Omental fat pad (tissue), 4 donors: Measurements from ENCODE around the gene DDX10. TPM values are rescaled to one million over a fixed set of nuclear protein-coding genes. Genes with fewer than 3 reads are reported as not detected.

Experiments used
- ATAC-seq: fragments of 150-250 bp; one replicate; pipeline ENCODE4 v1.9.1; 2016; ENCODE audit warnings: mild to moderate bottlenecking, moderate library complexity; ENCODE audit not compliant: low FRiP score
- DNase-seq: peaks from one replicate; pipeline ENCODE4 v3.0.0-alpha.2; 2019; ENCODE audit warnings: low spot score
- CTCF ChIP-seq, 3 donors: fragments of 450-650 bp; IDR thresholded peaks; one replicate each; pipeline ENCODE4 v1.5.1; 2016 to 2017; ENCODE audit warnings: antibody characterized with exemption in 3 of 3, mild to moderate bottlenecking in 3 of 3, moderate library complexity in 2 of 3
- total RNA-seq, 4 donors: library from RNA; depleted of rRNA; stranded (reverse); fragments of >200 nt; gene quantifications; one replicate each; pipeline ENCODE4 v1.1.0, GENCODE V29; 2016

DDX10 gene
- total RNA-seq, 4 donors from 2014 or later, result 20.2 to 60.6 (median 26.5) TPM

- TF ChIP-seq CTCF (IDR thresholded peaks at IDR 0.05), result no peak
- ATAC-seq (no peak), DNase-seq (no peak)
Observed at GRCh38 chr11:108852701-108853100, 187.8 kb downstream of the DDX10 start.

- TF ChIP-seq CTCF (IDR thresholded peaks at IDR 0.05), result no peak
- ATAC-seq, result no peak
- no peak for DNase-seq
Observed at GRCh38 chr11:108853151-108853550, 188.3 kb downstream of the DDX10 start.

GRCh38 chr11:108853864-108854263, 189.0 kb downstream of the DDX10 start:
- DNase-seq (no peak), ATAC-seq (no peak)
- TF ChIP-seq CTCF (IDR thresholded peaks at IDR 0.05), result no peak

DNA sequence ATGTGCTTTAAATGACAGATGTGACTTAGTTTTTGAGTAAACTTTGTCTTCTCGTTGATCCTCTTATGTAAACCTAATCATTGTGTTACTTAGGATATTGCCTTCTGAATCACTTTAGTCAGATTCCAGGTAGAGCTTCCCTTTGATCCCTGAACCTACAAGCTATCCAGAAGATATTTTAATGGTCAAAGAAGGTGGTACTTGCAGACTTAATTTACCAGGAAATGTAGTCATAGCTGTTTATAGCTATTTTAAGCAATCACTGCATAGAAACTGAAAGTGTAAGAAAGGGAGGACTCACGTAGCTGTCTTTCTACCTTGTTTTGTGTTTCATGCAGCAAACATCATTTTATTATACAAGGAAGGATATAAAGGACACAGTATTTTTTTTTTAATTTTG, 189.5 kb downstream of the DDX10 start:
- ATAC-seq, result no peak
- no peak for TF ChIP-seq CTCF (IDR thresholded peaks at IDR 0.05)
- DNase-seq, result no peak

GRCh38 chr11:108857382-108857781, 192.5 kb downstream of the DDX10 start:
- DNase-seq (no peak), ATAC-seq (no peak)
- TF ChIP-seq CTCF (IDR thresholded peaks at IDR 0.05), result no peak

DNA sequence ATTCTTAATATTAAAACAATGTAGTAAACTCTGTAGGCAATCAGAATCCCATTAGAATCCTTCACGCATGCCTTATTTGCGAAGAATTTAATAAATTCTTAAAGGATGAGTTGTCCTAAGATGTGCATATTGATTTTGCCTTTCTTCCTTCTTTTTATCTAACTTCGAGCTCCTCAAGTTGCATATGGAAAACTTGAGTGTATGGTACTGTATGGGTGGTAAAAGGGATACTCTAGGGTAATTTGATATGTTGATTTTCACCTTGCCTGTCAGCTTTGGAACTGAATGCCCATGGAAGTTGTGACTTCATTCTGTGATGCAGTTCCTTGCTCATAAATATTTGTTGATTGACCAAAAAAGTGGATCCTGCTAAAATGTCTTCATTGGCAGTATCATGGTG, 193.8 kb downstream of the DDX10 start:
- DNase-seq (no peak), ATAC-seq (no peak)
- TF ChIP-seq CTCF (IDR thresholded peaks at IDR 0.05), result no peak

GRCh38 chr11:108859510-108859909, 194.6 kb downstream of the DDX10 start:
- DNase-seq (no peak), ATAC-seq (no peak)
- no peak for TF ChIP-seq CTCF (IDR thresholded peaks at IDR 0.05)
